DND-41 (cell line): Measurements from ENCODE around the gene FXYD6.

Source experiments
- ATAC-seq: fragments of 200-7000 bp; cut with Tn5 transposase; 3 replicates; pipeline ENCODE4 v1.9.1; 2021; ENCODE audit warnings: low read depth; ENCODE audit not compliant: insufficient read depth
- DNase-seq: peaks from one replicate; pipeline ENCODE4 v3.0.0-alpha.2; 2020
- H2AFZ ChIP-seq: 2 replicates; pipeline ENCODE4 v1.6.0; 2012; ENCODE audit warnings: low read depth, low read length
- H3K27ac ChIP-seq: 2 replicates; pipeline ENCODE4 v1.5.1; 2012; ENCODE audit warnings: low read length, inconsistent platforms
- H3K27me3 ChIP-seq: fragments of 200-600 bp; sonication (generic); 2 replicates; pipeline ENCODE4 v1.6.0; 2012; ENCODE audit warnings: low read length, mild to moderate bottlenecking, inconsistent platforms; ENCODE audit not compliant: insufficient read depth, poor library complexity
- H3K36me3 ChIP-seq: 2 replicates; pipeline ENCODE4 v1.5.1; 2012; ENCODE audit warnings: low read length, inconsistent platforms; ENCODE audit not compliant: insufficient read depth
- H3K4me1 ChIP-seq: 2 replicates; pipeline ENCODE4 v1.5.1; 2012; ENCODE audit warnings: mild to moderate bottlenecking, low read length; ENCODE audit not compliant: insufficient read depth
- H3K4me2 ChIP-seq: 2 replicates; pipeline ENCODE4 v1.6.0; 2012; ENCODE audit warnings: mild to moderate bottlenecking, moderate library complexity, low read length, inconsistent platforms; ENCODE audit not compliant: insufficient read depth
- H3K4me3 ChIP-seq, 2 experiments: fragments of 200-600 bp in 1 of 2; shearing (Covaris generic) in 1 of 2; 2 replicates each; pipeline ENCODE4 v1.5.1; 2012 to 2016; ENCODE audit warnings: inconsistent platforms in 2 of 2, low read length in 2 of 2, mild to moderate bottlenecking in 2 of 2, low read depth in 1 of 2, moderate library complexity in 1 of 2
- H3K79me2 ChIP-seq: 2 replicates; pipeline ENCODE4 v1.6.0; 2012; ENCODE audit warnings: low read length, inconsistent platforms; ENCODE audit not compliant: insufficient read depth
- H3K9ac ChIP-seq: 2 replicates; pipeline ENCODE4 v1.6.0; 2012; ENCODE audit warnings: low read depth, mild to moderate bottlenecking, inconsistent platforms, low read length, moderate library complexity
- H3K9me3 ChIP-seq: 2 replicates; pipeline ENCODE4 v1.5.1; 2012; ENCODE audit warnings: low read length, moderate library complexity, mild to moderate bottlenecking, inconsistent platforms; ENCODE audit not compliant: insufficient read depth, severe bottlenecking
- H4K20me1 ChIP-seq: 2 replicates; pipeline ENCODE4 v1.6.0; 2012; ENCODE audit warnings: low read length; ENCODE audit not compliant: insufficient read depth
- CTCF ChIP-seq: IDR thresholded peaks from 2 replicates; pipeline ENCODE4 v1.5.1; 2012; ENCODE audit warnings: borderline replicate concordance, low read length, moderate library complexity, mild to moderate bottlenecking; ENCODE audit not compliant: poor library complexity, severe bottlenecking; ENCODE audit errors: extremely low read depth
- EZH2 ChIP-seq: IDR thresholded peaks from 3 replicates; pipeline ENCODE4 v1.6.1; 2012; ENCODE audit warnings: borderline replicate concordance, low read depth, mild to moderate bottlenecking, moderate library complexity, low read length, inconsistent platforms; ENCODE audit not compliant: severe bottlenecking

FXYD6 gene

GRCh38 chr11:117834068-117834810 is 42.2 kb downstream of the FXYD6 start:
- no peak for DNase-seq
- no peak overlapping the region for H3K4me2 ChIP-seq
- H3K4me1 ChIP-seq = peaks cover 63% of the 10 kb centered on the region
- no peak overlapping the region for H3K9ac ChIP-seq
- H3K36me3 ChIP-seq = peaks cover 36% of the 10 kb centered on the region
- no peak overlapping the region for H3K4me3 ChIP-seq
- peak overlapping the region; percentile 99; the same call in 1 of the 2 replicates for H3K27ac ChIP-seq
- no peaks in the 10 kb centered on the region for H4K20me1 ChIP-seq
- ATAC-seq = no peak
- TF ChIP-seq CTCF (no peak), EZH2 (no peak)
- no peaks in the 10 kb centered on the region for H3K9me3 ChIP-seq
- no peak overlapping the region for H2AFZ ChIP-seq
- H3K79me2 ChIP-seq = no peaks in the 10 kb centered on the region
- no peaks in the 10 kb centered on the region for H3K27me3 ChIP-seq

- ATAC-seq (no peak), DNase-seq (no peak)
- H3K4me1 ChIP-seq = peaks cover 64% of the 10 kb centered on the region
- TF ChIP-seq EZH2 (no peak), CTCF (no peak)
- H2AFZ ChIP-seq = no peak overlapping the region
- peak overlapping the region; percentile 99 for H3K27ac ChIP-seq
- no peak overlapping the region for H3K4me2 ChIP-seq
- H4K20me1 ChIP-seq = no peaks in the 10 kb centered on the region
- no peak overlapping the region for H3K4me3 ChIP-seq
- H3K36me3 ChIP-seq = peaks cover 29% of the 10 kb centered on the region
- H3K27me3 ChIP-seq = no peaks in the 10 kb centered on the region
- H3K79me2 ChIP-seq = 0 out of 2 replicates have a peak, but pooled peaks cover 4% of the 10 kb centered on the region
- H3K9me3 ChIP-seq = no peaks in the 10 kb centered on the region
- H3K9ac ChIP-seq = no peak overlapping the region
These were observed 43.0 kb downstream of the FXYD6 start for GRCh38 chr11:117833401-117833891.

DNA sequence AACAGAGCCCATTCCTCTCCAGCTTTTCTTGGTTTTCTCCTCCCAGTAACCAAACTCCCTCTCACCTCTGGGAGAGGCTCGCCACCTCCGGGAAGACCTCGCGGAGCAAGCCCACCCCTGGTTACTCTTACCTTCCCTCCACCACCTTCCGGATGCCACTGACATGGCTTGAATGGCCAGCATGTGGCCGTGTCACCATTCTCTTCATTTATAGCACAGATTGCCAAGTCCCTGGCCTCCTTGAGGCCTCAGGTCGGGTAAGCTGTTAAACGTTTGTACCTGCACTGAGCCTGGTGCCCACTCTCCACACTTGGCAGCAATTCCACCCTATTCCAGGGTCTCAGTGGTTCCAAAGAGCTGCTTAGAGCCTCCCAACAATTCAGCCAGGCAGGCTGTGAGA is 43.9 kb downstream of the FXYD6 start:
- Histone ChIP-seq H3K4me1 (peaks cover 64% of the 10 kb centered on the region), H4K20me1 (no peaks in the 10 kb centered on the region), H3K36me3 (peaks cover 19% of the 10 kb centered on the region), H3K4me3 (no peak overlapping the region), H3K9me3 (no peaks in the 10 kb centered on the region), H3K27me3 (no peaks in the 10 kb centered on the region), H2AFZ (no peak overlapping the region), H3K27ac (peak overlapping the region; percentile 99), H3K79me2 (peaks cover 13% of the 10 kb centered on the region), H3K9ac (no peak overlapping the region), H3K4me2 (no peak overlapping the region)
- ATAC-seq (no peak), DNase-seq (no peak)
- no peak for TF ChIP-seq CTCF
- no peak for TF ChIP-seq EZH2
